Glutamatergic neuron (in vitro differentiated cells): Measurements from ENCODE around the gene ZMIZ1. TPM values are rescaled to one million over a fixed set of nuclear protein-coding genes. Genes with fewer than 3 reads are reported as not detected.

Experiments
- DNase-seq: peaks from one replicate; pipeline ENCODE4 v3.0.0; 2022
- H3K27ac Mint-ChIP-seq: one replicate; pipeline ENCODE4 v1.8.0; 2020; ENCODE audit warnings: mild to moderate bottlenecking, mixed read lengths, inconsistent platforms; ENCODE audit not compliant: unreplicated experiment
- H3K27me3 Mint-ChIP-seq: one replicate; pipeline ENCODE4 v1.8.0; 2020; ENCODE audit warnings: mild to moderate bottlenecking, moderate library complexity, mixed read lengths, inconsistent platforms; ENCODE audit not compliant: unreplicated experiment
- H3K36me3 Mint-ChIP-seq: one replicate; pipeline ENCODE4 v1.8.0; 2020; ENCODE audit warnings: mild to moderate bottlenecking, mixed read lengths, inconsistent platforms; ENCODE audit not compliant: unreplicated experiment
- H3K4me1 Mint-ChIP-seq: one replicate; pipeline ENCODE4 v1.8.0; 2020; ENCODE audit warnings: mild to moderate bottlenecking, low read depth, mixed read lengths, inconsistent platforms; ENCODE audit not compliant: unreplicated experiment
- H3K4me3 Mint-ChIP-seq: one replicate; pipeline ENCODE4 v1.8.0; 2020; ENCODE audit warnings: mild to moderate bottlenecking, mixed read lengths, inconsistent platforms; ENCODE audit not compliant: unreplicated experiment
- H3K9me3 Mint-ChIP-seq: one replicate; pipeline ENCODE4 v1.8.0; 2020; ENCODE audit warnings: mild to moderate bottlenecking, moderate library complexity, mixed read lengths, inconsistent platforms; ENCODE audit not compliant: unreplicated experiment
- total RNA-seq: library from RNA; stranded (reverse); fragmentation: NEBNext Ultra II Directional; extraction: Animal tissue kit (Norgen Biotek cat#: 25700); gene quantifications from one replicate; pipeline ENCODE4 v1.2.1, GENCODE V29; 2021; ENCODE audit not compliant: unreplicated experiment
- TF ChIP-seq, protein P1 (sequence below): fragments of 200-600 bp; sonication (generic); IDR thresholded peaks from one replicate; pipeline ENCODE4 v1.5.0; 2021; ENCODE audit not compliant: partially characterized antibody, unreplicated experiment

Gene ZMIZ1
- total RNA-seq, 1 donor from 2014 or later = 230 TPM

DNA sequence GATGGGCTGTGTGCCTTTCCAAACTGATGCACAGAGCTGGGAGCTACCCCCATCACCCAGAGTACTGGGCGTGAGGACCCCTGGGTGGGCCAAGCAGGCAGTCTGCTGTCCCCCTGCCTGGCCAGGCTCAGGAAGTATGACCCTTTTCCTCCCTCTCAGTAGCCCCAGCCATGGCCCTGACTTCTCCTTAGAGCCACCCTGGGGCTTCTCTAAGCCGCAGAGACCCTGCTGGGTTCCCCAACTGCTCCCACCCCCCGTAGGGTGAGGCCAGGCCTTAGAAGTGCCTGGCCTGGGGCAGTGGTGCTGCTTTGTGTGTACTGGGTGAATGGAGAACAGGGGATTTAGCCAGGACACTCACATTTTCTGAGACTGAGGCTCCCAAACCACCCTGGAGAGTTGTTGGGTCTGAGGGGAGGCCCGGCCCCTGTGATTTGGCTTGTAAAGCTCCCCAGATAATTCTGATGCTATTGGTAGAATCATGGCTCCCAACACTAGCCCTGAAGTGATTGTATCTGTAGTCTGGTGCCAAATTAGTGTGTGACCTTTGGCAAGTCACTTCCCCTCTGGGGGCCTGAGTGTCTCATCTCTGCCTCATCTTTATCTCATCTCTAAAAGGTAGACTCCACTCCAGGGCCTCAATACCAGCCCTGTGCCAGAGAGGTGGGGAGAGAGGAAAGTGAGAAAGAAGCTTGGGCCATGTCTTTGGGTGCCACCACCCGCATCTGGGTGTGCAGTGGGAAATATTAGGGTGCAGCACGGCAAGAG is 178.8 kb downstream of the ZMIZ1 start:
- H3K27ac Mint-ChIP-seq = peak overlapping the region; percentile 56
- H3K27me3 Mint-ChIP-seq = peaks cover 42% of the 10 kb centered on the region
- H3K9me3 Mint-ChIP-seq = peaks cover 33% of the 10 kb centered on the region
- H3K4me3 Mint-ChIP-seq = peak overlapping the region; percentile 72
- peaks cover 45% of the 10 kb centered on the region for H3K4me1 Mint-ChIP-seq
- DNase-seq = no peak
- TF ChIP-seq, protein P1, sequence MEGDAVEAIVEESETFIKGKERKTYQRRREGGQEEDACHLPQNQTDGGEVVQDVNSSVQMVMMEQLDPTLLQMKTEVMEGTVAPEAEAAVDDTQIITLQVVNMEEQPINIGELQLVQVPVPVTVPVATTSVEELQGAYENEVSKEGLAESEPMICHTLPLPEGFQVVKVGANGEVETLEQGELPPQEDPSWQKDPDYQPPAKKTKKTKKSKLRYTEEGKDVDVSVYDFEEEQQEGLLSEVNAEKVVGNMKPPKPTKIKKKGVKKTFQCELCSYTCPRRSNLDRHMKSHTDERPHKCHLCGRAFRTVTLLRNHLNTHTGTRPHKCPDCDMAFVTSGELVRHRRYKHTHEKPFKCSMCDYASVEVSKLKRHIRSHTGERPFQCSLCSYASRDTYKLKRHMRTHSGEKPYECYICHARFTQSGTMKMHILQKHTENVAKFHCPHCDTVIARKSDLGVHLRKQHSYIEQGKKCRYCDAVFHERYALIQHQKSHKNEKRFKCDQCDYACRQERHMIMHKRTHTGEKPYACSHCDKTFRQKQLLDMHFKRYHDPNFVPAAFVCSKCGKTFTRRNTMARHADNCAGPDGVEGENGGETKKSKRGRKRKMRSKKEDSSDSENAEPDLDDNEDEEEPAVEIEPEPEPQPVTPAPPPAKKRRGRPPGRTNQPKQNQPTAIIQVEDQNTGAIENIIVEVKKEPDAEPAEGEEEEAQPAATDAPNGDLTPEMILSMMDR = no peak
- H3K36me3 Mint-ChIP-seq = peaks cover 10% of the 10 kb centered on the region

GRCh38 chr10:79248341-79249185 is 179.8 kb downstream of the ZMIZ1 start:
- peak overlapping the region; percentile 72 for H3K4me3 Mint-ChIP-seq
- peaks cover 51% of the 10 kb centered on the region for H3K27me3 Mint-ChIP-seq

GRCh38 chr10:79249186-79250121 is 180.7 kb downstream of the ZMIZ1 start:
- no peak for DNase-seq
- peak overlapping the region; percentile 59 for H3K27ac Mint-ChIP-seq
- peaks cover 43% of the 10 kb centered on the region for H3K27me3 Mint-ChIP-seq
- peaks cover 6% of the 10 kb centered on the region for H3K36me3 Mint-ChIP-seq
- no peak overlapping the region for H3K4me3 Mint-ChIP-seq
- TF ChIP-seq, protein P1 = no peak
- peaks cover 33% of the 10 kb centered on the region for H3K9me3 Mint-ChIP-seq
- H3K4me1 Mint-ChIP-seq = peaks cover 54% of the 10 kb centered on the region

More at GRCh38 chr10:79248341-79249185, 179.8 kb downstream of the ZMIZ1 start:
- no peak for DNase-seq
- Mint-ChIP-seq H3K9me3 (peaks cover 38% of the 10 kb centered on the region), H3K36me3 (peaks cover 10% of the 10 kb centered on the region), H3K27ac (peak overlapping the region; percentile 56), H3K4me1 (peaks cover 55% of the 10 kb centered on the region)
- TF ChIP-seq, protein P1 = no peak

GRCh38 chr10:79250259-79250658 is 181.5 kb downstream of the ZMIZ1 start:
- TF ChIP-seq, protein P1 = no peak
- Mint-ChIP-seq H3K27me3 (peaks cover 35% of the 10 kb centered on the region), H3K27ac (no peak overlapping the region), H3K9me3 (peaks cover 34% of the 10 kb centered on the region), H3K36me3 (peaks cover 5% of the 10 kb centered on the region), H3K4me3 (no peak overlapping the region), H3K4me1 (peaks cover 47% of the 10 kb centered on the region)
- DNase-seq = no peak
